Activated T-cell treated with anti-CD3 and anti-CD28 coated beads, Interleukin-2, amount 50 U/mL, for 24 hours (primary cell): ENCODE results near the gene DNAH8.

ENCODE experiments used
- DNase-seq: peaks from one replicate; pipeline ENCODE4 v3.0.0-alpha.2; 2020
- H3K27ac Mint-ChIP-seq: 2 replicates; pipeline ENCODE4 v1.8.0; 2020; ENCODE audit warnings: mild to moderate bottlenecking, mixed read lengths
- H3K27me3 Mint-ChIP-seq: 2 replicates; pipeline ENCODE4 v1.8.0; 2020; ENCODE audit warnings: mixed read lengths
- H3K36me3 Mint-ChIP-seq: 2 replicates; pipeline ENCODE4 v1.8.0; 2020; ENCODE audit warnings: low read depth, mixed read lengths
- H3K4me1 Mint-ChIP-seq: 2 replicates; pipeline ENCODE4 v1.8.0; 2020; ENCODE audit warnings: low read depth, mixed read lengths
- H3K4me3 Mint-ChIP-seq: 2 replicates; pipeline ENCODE4 v1.8.0; 2020; ENCODE audit warnings: mild to moderate bottlenecking, moderate library complexity, mixed read lengths
- H3K9me3 Mint-ChIP-seq: 2 replicates; pipeline ENCODE4 v1.8.0; 2020; ENCODE audit warnings: mixed read lengths

DNAH8 gene

DNA sequence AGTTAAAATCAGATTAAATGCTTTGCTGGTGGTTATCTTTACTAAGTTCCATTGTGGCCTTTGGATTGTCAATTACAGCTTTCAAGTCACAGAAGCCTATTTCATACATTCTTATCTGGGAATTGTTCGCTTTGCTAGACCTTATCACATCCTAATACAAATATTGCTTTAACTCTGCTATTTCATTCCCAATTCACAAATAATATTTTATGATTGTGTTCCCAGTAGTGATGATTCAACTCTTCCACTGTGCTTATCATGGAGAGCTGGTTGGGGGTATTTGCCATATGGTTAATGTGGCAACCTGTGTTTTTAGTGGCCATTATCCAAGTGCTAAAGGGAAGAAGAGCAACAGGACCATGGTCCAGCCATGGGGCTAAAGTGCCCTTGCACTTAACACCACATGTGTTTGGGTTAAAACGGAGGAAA, 260.5 kb downstream of the DNAH8 start:
- H3K27ac Mint-ChIP-seq, result no peak overlapping the region
- H3K27me3 Mint-ChIP-seq, result peaks cover 49% of the 10 kb centered on the region

DNA sequence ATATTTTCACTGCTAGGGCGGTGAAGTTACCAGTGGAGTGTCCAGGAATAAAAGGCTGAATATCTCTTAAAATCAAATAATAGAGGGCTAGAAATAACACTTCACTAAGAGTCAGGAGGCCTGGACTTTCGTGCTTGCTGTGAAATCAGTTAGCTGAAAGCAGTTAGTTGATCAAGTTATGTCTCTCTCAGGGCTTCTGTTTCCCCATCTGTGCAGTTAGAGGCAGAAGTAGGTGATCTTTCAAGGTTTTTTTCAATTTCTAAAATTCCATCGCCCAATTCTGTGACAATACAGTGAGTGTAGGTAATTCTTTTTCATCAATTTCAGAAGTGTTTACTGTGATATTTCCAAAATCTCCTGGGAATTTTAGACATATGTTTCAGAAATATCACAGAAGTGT, 260.9 kb downstream of the DNAH8 start:
- no peaks in the 10 kb centered on the region for H3K36me3 Mint-ChIP-seq
- no peaks in the 10 kb centered on the region for H3K9me3 Mint-ChIP-seq
- DNase-seq, result no peak
- H3K4me1 Mint-ChIP-seq, result no peaks in the 10 kb centered on the region
- no peak overlapping the region for H3K27ac Mint-ChIP-seq
- H3K4me3 Mint-ChIP-seq, result no peak overlapping the region
- peaks cover 49% of the 10 kb centered on the region for H3K27me3 Mint-ChIP-seq

More for the DNA sequence above, 260.5 kb downstream of the DNAH8 start:
- Mint-ChIP-seq H3K9me3 (no peaks in the 10 kb centered on the region), H3K4me3 (no peak overlapping the region), H3K36me3 (no peaks in the 10 kb centered on the region), H3K4me1 (no peaks in the 10 kb centered on the region)
- no peak for DNase-seq

- Mint-ChIP-seq H3K9me3 (no peaks in the 10 kb centered on the region), H3K27me3 (peaks cover 46% of the 10 kb centered on the region), H3K4me1 (no peaks in the 10 kb centered on the region), H3K4me3 (no peak overlapping the region), H3K27ac (no peak overlapping the region), H3K36me3 (no peaks in the 10 kb centered on the region)
- no peak for DNase-seq
These were observed 261.8 kb downstream of the DNAH8 start for GRCh38 chr6:38976801-38977500.

DNA sequence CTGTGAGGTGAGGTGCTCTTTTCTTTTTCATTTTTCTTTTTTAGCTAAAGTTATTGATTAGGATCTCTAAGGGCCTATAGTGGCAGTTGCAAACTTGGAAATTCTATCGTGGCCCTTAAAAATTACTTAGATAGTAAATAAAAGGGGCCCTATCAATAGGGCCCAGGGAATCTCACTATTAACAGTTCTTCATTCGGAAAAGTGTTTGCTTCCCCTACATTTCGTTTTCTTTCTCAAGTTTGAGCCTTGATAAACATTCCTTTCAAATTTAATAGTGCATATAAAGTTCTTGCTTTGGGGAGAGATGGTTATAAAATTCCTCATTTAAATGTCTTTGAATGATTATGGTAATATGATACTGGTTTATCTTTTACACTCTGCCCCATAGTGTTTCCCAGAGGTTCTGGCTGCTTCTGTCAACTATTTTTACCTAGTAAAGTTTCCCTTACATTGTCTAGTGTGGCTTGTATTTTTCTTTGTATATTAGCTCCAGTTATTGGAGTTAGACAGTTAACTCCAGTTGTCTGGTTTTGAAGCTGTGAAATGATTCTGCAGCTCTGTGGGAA, 263.1 kb downstream of the DNAH8 start:
- no peaks in the 10 kb centered on the region for H3K36me3 Mint-ChIP-seq

DNA sequence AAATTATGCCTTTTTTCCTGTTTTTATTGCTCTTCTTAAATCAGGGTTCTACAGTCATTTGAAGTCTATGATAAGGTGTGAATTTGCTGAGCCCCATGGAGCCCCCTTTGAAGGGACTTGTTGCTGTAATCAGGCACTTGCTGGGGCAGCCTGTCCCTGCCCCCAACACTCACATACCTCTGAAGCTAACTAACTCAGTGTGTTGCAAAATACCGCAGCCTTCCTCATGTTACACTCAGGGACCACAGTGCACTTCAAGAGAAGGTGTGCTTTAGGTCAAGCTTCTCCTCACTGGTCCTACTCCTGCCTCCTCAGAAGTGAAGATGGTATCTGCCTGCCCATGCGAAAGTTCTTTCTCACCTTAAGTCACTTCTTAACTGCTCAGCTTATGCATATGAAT, 267.4 kb downstream of the DNAH8 start:
- H3K27ac Mint-ChIP-seq, result no peak overlapping the region
- no peaks in the 10 kb centered on the region for H3K36me3 Mint-ChIP-seq
- no peaks in the 10 kb centered on the region for H3K9me3 Mint-ChIP-seq
- no peak overlapping the region for H3K4me3 Mint-ChIP-seq
- peaks cover 35% of the 10 kb centered on the region for H3K27me3 Mint-ChIP-seq
- DNase-seq, result no peak
- H3K4me1 Mint-ChIP-seq, result no peaks in the 10 kb centered on the region

More for the DNA sequence above, 263.1 kb downstream of the DNAH8 start:
- Mint-ChIP-seq H3K9me3 (no peaks in the 10 kb centered on the region), H3K4me1 (no peaks in the 10 kb centered on the region), H3K4me3 (no peak overlapping the region), H3K27me3 (peaks cover 54% of the 10 kb centered on the region), H3K27ac (no peak overlapping the region)
- no peak for DNase-seq

DNA sequence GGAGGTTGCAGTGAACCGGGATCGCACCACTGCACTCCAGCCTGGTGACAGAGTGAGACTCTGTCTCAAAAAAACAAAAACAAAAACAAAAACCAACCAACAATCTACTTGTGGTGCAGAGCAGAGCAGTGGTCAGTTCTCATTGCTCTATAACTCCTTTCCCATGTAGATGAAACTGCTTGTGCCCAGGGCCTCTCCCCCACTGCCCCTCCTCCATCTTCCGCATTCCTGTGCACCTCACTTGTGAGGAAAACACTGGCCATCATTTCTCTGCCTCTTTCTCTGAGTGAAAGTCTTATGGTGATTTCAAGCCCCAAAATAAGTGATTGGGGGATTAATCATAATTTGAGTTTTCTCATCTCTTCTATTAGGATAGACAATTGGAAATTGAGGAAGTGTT, 269.6 kb downstream of the DNAH8 start:
- H3K27me3 Mint-ChIP-seq, result peaks cover 19% of the 10 kb centered on the region
- no peaks in the 10 kb centered on the region for H3K9me3 Mint-ChIP-seq
- no peaks in the 10 kb centered on the region for H3K36me3 Mint-ChIP-seq
- no peak overlapping the region for H3K4me3 Mint-ChIP-seq
- no peaks in the 10 kb centered on the region for H3K4me1 Mint-ChIP-seq
- H3K27ac Mint-ChIP-seq, result no peak overlapping the region
- DNase-seq, result no peak

DNA sequence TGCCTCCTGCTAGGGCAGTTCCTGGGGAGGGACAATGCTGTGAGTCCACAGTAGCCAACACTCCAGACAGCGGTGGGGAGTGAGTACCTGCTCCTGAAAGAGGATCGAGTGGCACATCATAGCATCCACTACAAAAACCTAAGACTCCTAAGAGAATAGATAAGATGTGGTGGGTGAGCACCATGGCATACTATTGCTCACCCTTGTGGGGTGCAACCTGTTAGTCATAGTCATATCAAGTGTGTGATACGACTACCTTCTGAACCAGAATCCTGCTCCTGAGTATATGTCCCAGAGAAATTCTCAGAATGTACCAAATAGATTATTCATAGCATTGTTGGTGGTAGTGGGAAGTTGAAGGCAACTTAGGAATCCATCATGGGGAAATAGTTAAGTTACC, 270.7 kb downstream of the DNAH8 start:
- H3K27me3 Mint-ChIP-seq, result peaks cover 16% of the 10 kb centered on the region
- no peaks in the 10 kb centered on the region for H3K36me3 Mint-ChIP-seq
- H3K4me1 Mint-ChIP-seq, result no peaks in the 10 kb centered on the region
- H3K27ac Mint-ChIP-seq, result no peak overlapping the region
- no peak for DNase-seq
- H3K4me3 Mint-ChIP-seq, result no peak overlapping the region
- no peaks in the 10 kb centered on the region for H3K9me3 Mint-ChIP-seq

- H3K9me3 Mint-ChIP-seq, result no peaks in the 10 kb centered on the region
- no peaks in the 10 kb centered on the region for H3K4me1 Mint-ChIP-seq
- H3K4me3 Mint-ChIP-seq, result no peak overlapping the region
- H3K36me3 Mint-ChIP-seq, result no peaks in the 10 kb centered on the region
- no peak for DNase-seq
- H3K27me3 Mint-ChIP-seq, result peaks cover 17% of the 10 kb centered on the region
- no peak overlapping the region for H3K27ac Mint-ChIP-seq
These were observed 272.4 kb downstream of the DNAH8 start for GRCh38 chr6:38987503-38987902.

DNA sequence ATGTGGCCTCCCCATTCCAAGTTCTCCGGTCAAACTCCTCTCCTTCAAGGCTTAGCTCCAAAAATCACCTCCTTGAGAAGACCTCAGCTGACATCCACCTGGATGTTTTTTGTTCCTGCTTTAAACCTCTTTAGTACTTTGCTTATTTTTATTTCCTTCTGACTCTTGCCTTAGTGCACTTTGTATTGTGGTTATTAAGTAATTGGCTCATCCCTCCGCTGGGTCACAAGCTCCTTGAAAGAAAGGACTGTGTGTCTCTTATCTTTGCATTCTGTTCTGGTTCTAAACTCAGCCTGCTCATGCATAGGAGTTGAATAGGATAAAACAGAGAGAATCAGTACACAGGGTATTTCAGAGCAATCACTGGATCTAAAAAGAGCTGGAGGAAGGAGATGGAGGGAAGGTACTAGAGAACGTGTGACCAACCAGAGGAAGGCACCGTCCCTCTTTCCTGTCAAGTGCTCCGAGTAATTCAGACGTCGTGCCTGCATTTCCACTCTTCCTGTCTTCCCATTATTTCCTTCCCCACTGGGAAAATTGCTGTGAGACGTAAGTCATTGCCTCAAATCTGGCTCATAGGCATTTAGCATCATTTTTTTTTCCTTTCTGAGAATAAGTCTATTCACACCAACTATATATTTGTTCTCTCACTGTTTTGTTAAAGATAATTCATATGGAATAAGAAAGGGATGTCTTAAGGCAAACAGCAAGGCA, 273.8 kb downstream of the DNAH8 start:
- Mint-ChIP-seq H3K36me3 (no peaks in the 10 kb centered on the region), H3K27ac (no peak overlapping the region), H3K4me3 (no peak overlapping the region), H3K9me3 (no peaks in the 10 kb centered on the region), H3K4me1 (no peaks in the 10 kb centered on the region), H3K27me3 (peaks cover 11% of the 10 kb centered on the region)
- no peak for DNase-seq

- no peaks in the 10 kb centered on the region for H3K9me3 Mint-ChIP-seq
- DNase-seq, result no peak
- no peaks in the 10 kb centered on the region for H3K4me1 Mint-ChIP-seq
- no peak overlapping the region for H3K4me3 Mint-ChIP-seq
- peaks cover 4% of the 10 kb centered on the region for H3K27me3 Mint-ChIP-seq
- no peaks in the 10 kb centered on the region for H3K36me3 Mint-ChIP-seq
- no peak overlapping the region for H3K27ac Mint-ChIP-seq
These were observed 275.4 kb downstream of the DNAH8 start for GRCh38 chr6:38990475-38990874.

DNA sequence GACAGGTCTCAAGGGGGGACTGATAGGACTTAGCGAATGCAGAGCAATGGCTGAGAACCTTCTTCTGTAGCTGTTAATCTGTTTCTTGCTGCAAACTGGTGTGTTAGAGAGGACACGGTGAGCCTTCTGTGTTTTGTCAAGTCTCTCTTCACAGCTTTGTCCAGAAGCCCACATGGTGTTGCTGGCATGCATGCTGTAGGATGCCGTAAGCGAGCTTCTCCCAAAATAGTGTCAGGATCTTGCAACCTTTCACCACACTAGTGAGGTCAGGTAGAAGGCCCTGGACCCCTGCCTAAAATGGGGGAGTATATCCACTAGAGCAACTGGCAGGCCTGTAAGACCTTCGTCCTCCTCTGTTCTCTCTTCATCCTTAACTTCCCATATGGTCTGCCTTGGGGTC, 281.6 kb downstream of the DNAH8 start:
- peaks cover 35% of the 10 kb centered on the region for H3K27me3 Mint-ChIP-seq
- no peaks in the 10 kb centered on the region for H3K9me3 Mint-ChIP-seq
- H3K27ac Mint-ChIP-seq, result no peak overlapping the region
- H3K4me1 Mint-ChIP-seq, result no peaks in the 10 kb centered on the region
- H3K36me3 Mint-ChIP-seq, result no peaks in the 10 kb centered on the region
- no peak for DNase-seq
- H3K4me3 Mint-ChIP-seq, result no peak overlapping the region

DNA sequence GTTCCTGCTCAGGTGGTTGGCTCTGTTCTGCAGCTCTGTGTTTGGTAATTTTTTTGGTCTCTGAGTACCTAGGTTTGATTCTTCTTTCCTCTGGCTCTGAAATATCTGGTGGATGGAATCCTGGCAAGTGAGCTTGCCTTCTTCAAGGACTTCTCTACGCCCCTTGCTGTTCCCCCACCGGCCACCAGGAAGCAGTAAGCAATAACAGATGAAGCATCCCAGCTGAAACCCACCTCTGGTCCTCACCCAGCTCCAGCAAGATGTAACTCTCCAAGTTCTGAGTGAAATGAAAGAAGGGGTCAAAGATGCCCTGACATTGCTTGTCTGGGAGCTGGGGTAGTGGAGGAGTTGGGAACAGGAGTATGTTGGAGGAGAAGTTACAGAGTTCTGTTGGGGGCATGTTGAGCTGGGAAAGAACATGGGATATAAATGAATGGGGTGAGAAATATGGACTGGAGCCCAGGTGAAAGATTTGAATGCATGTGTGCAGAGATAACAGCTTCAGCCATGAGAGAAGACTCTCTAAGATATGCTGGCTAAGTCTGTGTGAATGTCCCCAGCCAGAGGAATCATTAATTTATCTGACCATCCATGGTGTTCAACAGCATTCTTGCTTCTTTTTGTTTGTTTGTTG, 282.1 kb downstream of the DNAH8 start:
- no peak overlapping the region for H3K4me3 Mint-ChIP-seq
- peaks cover 37% of the 10 kb centered on the region for H3K27me3 Mint-ChIP-seq
- no peaks in the 10 kb centered on the region for H3K9me3 Mint-ChIP-seq
- no peaks in the 10 kb centered on the region for H3K4me1 Mint-ChIP-seq
- peak; percentile 51 for DNase-seq
- H3K27ac Mint-ChIP-seq, result no peak overlapping the region
- H3K36me3 Mint-ChIP-seq, result no peaks in the 10 kb centered on the region

DNA sequence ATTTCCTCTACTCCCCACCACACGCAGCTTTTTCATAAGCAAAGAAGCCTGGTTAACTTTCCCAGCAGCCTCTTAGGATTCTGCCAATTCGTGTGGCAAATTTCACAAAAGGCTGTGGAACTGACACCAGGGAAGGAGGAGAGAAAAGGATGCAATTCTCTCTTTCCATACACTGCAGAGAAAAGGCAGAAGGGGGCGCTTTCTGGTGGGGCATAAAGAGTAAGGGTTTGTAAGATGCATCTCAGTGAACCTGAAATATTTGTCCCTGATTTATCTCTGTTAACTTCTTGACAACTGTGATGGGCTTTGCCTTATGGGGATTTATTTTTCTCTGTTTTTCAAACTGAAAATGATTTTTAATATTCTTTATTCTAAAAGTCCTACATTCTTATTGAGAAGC, 288.0 kb downstream of the DNAH8 start:
- Mint-ChIP-seq H3K4me3 (no peak overlapping the region), H3K9me3 (no peaks in the 10 kb centered on the region), H3K27me3 (peaks cover 50% of the 10 kb centered on the region), H3K27ac (no peak overlapping the region), H3K4me1 (no peaks in the 10 kb centered on the region), H3K36me3 (no peaks in the 10 kb centered on the region)
- DNase-seq, result no peak

- H3K4me1 Mint-ChIP-seq, result no peaks in the 10 kb centered on the region
- no peak overlapping the region for H3K27ac Mint-ChIP-seq
- no peak overlapping the region for H3K4me3 Mint-ChIP-seq
- H3K27me3 Mint-ChIP-seq, result peaks cover 54% of the 10 kb centered on the region
- no peaks in the 10 kb centered on the region for H3K9me3 Mint-ChIP-seq
- no peak for DNase-seq
- H3K36me3 Mint-ChIP-seq, result no peaks in the 10 kb centered on the region
These were observed 288.4 kb downstream of the DNAH8 start for GRCh38 chr6:39003492-39003891.

GRCh38 chr6:39004801-39005200, 289.7 kb downstream of the DNAH8 start:
- H3K27ac Mint-ChIP-seq, result no peak overlapping the region
- no peaks in the 10 kb centered on the region for H3K4me1 Mint-ChIP-seq
- H3K4me3 Mint-ChIP-seq, result no peak overlapping the region
- H3K9me3 Mint-ChIP-seq, result no peaks in the 10 kb centered on the region
- DNase-seq, result no peak
- H3K36me3 Mint-ChIP-seq, result no peaks in the 10 kb centered on the region
- H3K27me3 Mint-ChIP-seq, result peaks cover 62% of the 10 kb centered on the region
